Activated B cell treated with CpG ODN at 0.5 μM for 24 hours (primary cell): ENCODE data around the gene HPS4. TPM values are rescaled to one million over a fixed set of nuclear protein-coding genes. Genes with fewer than 3 reads are reported as not detected.

Source experiments
- ATAC-seq: fragments of 200-7000 bp; cut with Tn5 transposase; one replicate; pipeline ENCODE4 v1.10.0; 2021; ENCODE audit warnings: low read depth, mild to moderate bottlenecking, moderate library complexity
- CTCF ChIA-PET: fragments of 350-600 bp; sonication (Branson Sonifier 250); formaldehyde crosslinking; loops from one replicate; lab custom pipeline; 2021; ENCODE audit warnings: antibody characterized with exemption; lab: Charles Lee
- POLR2A ChIA-PET: fragments of 350-600 bp; sonication (Branson Sonifier 250); formaldehyde crosslinking; loops from one replicate; lab custom pipeline; 2021; ENCODE audit warnings: antibody characterized with exemption; lab: Charles Lee
- DNase-seq: peaks from one replicate; pipeline ENCODE4 v3.0.0; 2022
- H3K27ac Mint-ChIP-seq: one replicate; pipeline ENCODE4 v1.8.0; 2020; ENCODE audit warnings: mixed read lengths
- H3K27me3 Mint-ChIP-seq: one replicate; pipeline ENCODE4 v1.8.0; 2021; ENCODE audit warnings: mixed read lengths
- H3K36me3 Mint-ChIP-seq: one replicate; pipeline ENCODE4 v1.8.0; 2021; ENCODE audit warnings: low read depth, mixed read lengths
- H3K4me1 Mint-ChIP-seq: one replicate; pipeline ENCODE4 v1.8.0; 2021; ENCODE audit warnings: mixed read lengths
- H3K4me3 Mint-ChIP-seq: one replicate; pipeline ENCODE4 v1.8.0; 2020; ENCODE audit warnings: mild to moderate bottlenecking, mixed read lengths
- H3K9me3 Mint-ChIP-seq: one replicate; pipeline ENCODE4 v1.8.0; 2020; ENCODE audit warnings: mixed read lengths
- CTCF ChIP-seq: fragments of 200-600 bp; IDR thresholded peaks from one replicate; pipeline ENCODE4 v1.8.0; 2022; ENCODE audit warnings: antibody characterized with exemption, mild to moderate bottlenecking
- intact Hi-C: fragments of 100-400 bp; cut with micrococcal nuclease; formaldehyde crosslinking; loops from one replicate; pipeline ENCODE4 v1.15.1; 2024
- total RNA-seq: library from RNA; stranded (reverse); gene quantifications from 2 replicates; pipeline ENCODE4 v1.2.3, GENCODE V29; 2022

Gene HPS4
- total RNA-seq, 1 donor from 2014 or later: 51.6 TPM

GRCh38 chr22:26448941-26449340 is 34.6 kb downstream of the HPS4 start:
- POLR2A ChIA-PET: no interaction called here
- peaks cover 78% of the 10 kb centered on the region for H3K36me3 Mint-ChIP-seq
- H3K4me1 Mint-ChIP-seq: no peaks in the 10 kb centered on the region

GRCh38 chr22:26448334-26448733 is 35.2 kb downstream of the HPS4 start:
- Mint-ChIP-seq H3K27me3 (no peaks in the 10 kb centered on the region), H3K27ac (no peak overlapping the region), H3K36me3 (peaks cover 78% of the 10 kb centered on the region), H3K9me3 (no peaks in the 10 kb centered on the region), H3K4me3 (no peak overlapping the region), H3K4me1 (no peaks in the 10 kb centered on the region)
- TF ChIP-seq CTCF: no peak
- DNase-seq (no peak), ATAC-seq (no peak)
- POLR2A ChIA-PET: no interaction called here
- intact Hi-C loops: no loop called here
- CTCF ChIA-PET: interaction anchor here (1.0 kb wide), 1 partner anchor 13 kb away, joined by 4 read pairs; no protein-coding TSS in a partner anchor

More at GRCh38 chr22:26448941-26449340, 34.6 kb downstream of the HPS4 start:
- intact Hi-C loops: no loop called here
- Mint-ChIP-seq H3K27ac (no peak overlapping the region), H3K27me3 (no peaks in the 10 kb centered on the region), H3K9me3 (no peaks in the 10 kb centered on the region), H3K4me3 (no peak overlapping the region)
- TF ChIP-seq CTCF: no peak
- ATAC-seq: no peak
- no peak for DNase-seq
- CTCF ChIA-PET: interaction anchor here (0.6 to 1.0 kb wide), 2 partner anchors 12 to 35 kb away, joined by 3 to 4 read pairs; no protein-coding TSS in a partner anchor

- ATAC-seq (no peak), DNase-seq (no peak)
- H3K27ac Mint-ChIP-seq: no peak overlapping the region
Observed at GRCh38 chr22:26447584-26448329, 35.8 kb downstream of the HPS4 start.

GRCh38 chr22:26446808-26447515 is 36.6 kb downstream of the HPS4 start:
- H3K27ac Mint-ChIP-seq: no peak overlapping the region
- TF ChIP-seq CTCF: no peak
- no peaks in the 10 kb centered on the region for H3K27me3 Mint-ChIP-seq
- DNase-seq (no peak), ATAC-seq (no peak)
- CTCF ChIA-PET: no interaction called here
- intact Hi-C loops: no loop called here
- peaks cover 78% of the 10 kb centered on the region for H3K36me3 Mint-ChIP-seq
- POLR2A ChIA-PET: no interaction called here
- H3K4me1 Mint-ChIP-seq: peaks cover 8% of the 10 kb centered on the region
- no peak overlapping the region for H3K4me3 Mint-ChIP-seq
- no peaks in the 10 kb centered on the region for H3K9me3 Mint-ChIP-seq

More at GRCh38 chr22:26447584-26448329, 35.8 kb downstream of the HPS4 start:
- TF ChIP-seq CTCF: no peak
- ChIA-PET CTCF (no interaction called here), POLR2A (no interaction called here)
- Mint-ChIP-seq H3K4me1 (peaks cover under 1% of the 10 kb centered on the region), H3K9me3 (no peaks in the 10 kb centered on the region), H3K27me3 (no peaks in the 10 kb centered on the region), H3K4me3 (no peak overlapping the region), H3K36me3 (peaks cover 79% of the 10 kb centered on the region)
- intact Hi-C loops: no loop called here

GRCh38 chr22:26445577-26446275 is 37.9 kb downstream of the HPS4 start:
- CTCF ChIA-PET: no interaction called here
- Mint-ChIP-seq H3K27me3 (no peaks in the 10 kb centered on the region), H3K4me1 (peaks cover 13% of the 10 kb centered on the region), H3K27ac (no peak overlapping the region), H3K36me3 (peaks cover 67% of the 10 kb centered on the region), H3K9me3 (no peaks in the 10 kb centered on the region), H3K4me3 (no peak overlapping the region)
- POLR2A ChIA-PET: no interaction called here
- no peak for TF ChIP-seq CTCF
- no peak for DNase-seq
- intact Hi-C loops: no loop called here
- ATAC-seq: no peak
